ENCODE results near the gene MRPL12. TPM values are rescaled to one million over a fixed set of nuclear protein-coding genes. Genes with fewer than 3 reads are reported as not detected.

The MRPL12 gene
- total and polyA plus RNA-seq, 2 of the 8 experiments (the other 6 are each of a cell fraction or from before 2014, with no cell fraction given) = 120 to 141 TPM

- TF ChIP-seq SP1 (IDR thresholded peaks at IDR 0.05; ENCODE audit: low read depth, low read length) (no peak), KDM5A (IDR thresholded peaks at IDR 0.05; ENCODE audit: low read length) (no peak), BRCA1 (IDR thresholded peaks at IDR 0.05; ENCODE audit: low read depth, low read length) (no peak), ZNF274 (IDR thresholded peaks at IDR 0.05; ENCODE audit: borderline replicate concordance, extremely low read depth, low read length) (no peak)
Measured at GRCh38 chr17:81691608-81692007, 11.6 kb upstream of the MRPL12 start (continued).
